ENCODE measurements around the gene ZNF844. TPM values are rescaled to one million over a fixed set of nuclear protein-coding genes. Genes with fewer than 3 reads are reported as not detected.

ZNF844 gene
- total RNA-seq, 4 donors from 2014 or later, result 2.9 to 6.3 (median 3.8) TPM

GRCh38 chr19:12047868-12048267 is 16.7 kb upstream of the ZNF844 start:
- Histone ChIP-seq H3K4me3 (no peak overlapping the region), H3K27me3 (no peaks in the 10 kb centered on the region), H3K27ac (no peak overlapping the region), H3K36me3 (peaks cover 0 to 24% (median 0%) of the 10 kb centered on the region in 3 donors), H3K9me3 (peaks cover 0 to 40% (median 27%) of the 10 kb centered on the region in 3 donors), H3K4me1 (peaks cover 5 to 14% (median 12%) of the 10 kb centered on the region in 3 donors)
- 100% methylated on average over 2 of the region's 2 CpGs for WGBS, 2 donors
- DNase-seq, result no peak
- TF ChIP-seq POLR2A (IDR thresholded peaks at IDR 0.05) (no peak), CTCF (IDR thresholded peaks at IDR 0.05) (no peak)
- intact Hi-C loops (cut with DNase I), result no loop called here

- no peaks in the 10 kb centered on the region for H3K36me3 ChIP-seq
- no peaks in the 10 kb centered on the region for H3K27me3 ChIP-seq
- 0 to 3% methylated on average over 11 to 13 of the region's 14 CpGs for WGBS, 2 donors
- DNase-seq, result no peak
- peaks cover 5 to 22% (median 12%) of the 10 kb centered on the region in 3 donors for H3K4me1 ChIP-seq
- peak overlapping the region in 3 of 4 donors; percentile 71 to 77 (median 76) for H3K27ac ChIP-seq
- TF ChIP-seq POLR2A (IDR thresholded peaks at IDR 0.05) (no peak), CTCF (IDR thresholded peaks at IDR 0.05) (no peak)
- peak overlapping the region; percentile 63 to 79 (median 68) for H3K4me3 ChIP-seq
- intact Hi-C loops (cut with DNase I), result no loop called here
- no peaks in the 10 kb centered on the region for H3K9me3 ChIP-seq
Observed at GRCh38 chr19:12052091-12052496, 12.4 kb upstream of the ZNF844 start.

GRCh38 chr19:12052497-12053169 is 11.9 kb upstream of the ZNF844 start, which contains the start of gene ZNF878:
ZNF878 (minus strand) TSS chr19:12052961; CDS start chr19:12052801, 160 bp downstream.
- Histone ChIP-seq H3K4me1 (peaks cover 5 to 22% (median 12%) of the 10 kb centered on the region in 3 donors), H3K27me3 (no peaks in the 10 kb centered on the region), H3K27ac (peak within 1 kb of the TSS; percentile 71 to 77 (median 74)), H3K36me3 (no peaks in the 10 kb centered on the region), H3K9me3 (no peaks in the 10 kb centered on the region), H3K4me3 (peak within 1 kb of the TSS; percentile 63 to 79 (median 68))
- intact Hi-C loops (cut with DNase I), result no loop called here
- 0% methylated on average over 4 to 14 of the region's 46 CpGs for WGBS, 2 donors
- no peak for TF ChIP-seq CTCF (IDR thresholded peaks at IDR 0.05)
- TF ChIP-seq POLR2A (IDR thresholded peaks at IDR 0.05), result peak in 3 of 4 donors; percentile 51 to 73 (median 53)
- no peak for DNase-seq

GRCh38 chr19:12055784-12056183 is 8.7 kb upstream of the ZNF844 start:
- intact Hi-C loops (cut with DNase I), result no loop called here
- no peak for DNase-seq

More at GRCh38 chr19:12055784-12056183, 8.7 kb upstream of the ZNF844 start:
- Histone ChIP-seq H3K9me3 (no peaks in the 10 kb centered on the region), H3K36me3 (no peaks in the 10 kb centered on the region), H3K4me3 (no peak overlapping the region), H3K27ac (no peak overlapping the region), H3K27me3 (no peaks in the 10 kb centered on the region), H3K4me1 (peaks cover 5 to 31% (median 17%) of the 10 kb centered on the region in 3 donors)
- no peak for TF ChIP-seq POLR2A (IDR thresholded peaks at IDR 0.05)
- no peak for TF ChIP-seq CTCF (IDR thresholded peaks at IDR 0.05)
- 69 to 81% methylated on average over 5 of the region's 5 CpGs for WGBS, 2 donors

Data from esophagus squamous epithelium (tissue), 5 donors.